SH-SY5Y (cell line): ENCODE results near the gene NSD2.

ENCODE experiments used
- GATA2 ChIP-seq: IDR thresholded peaks from 2 replicates; pipeline ENCODE4 v1.6.1; 2011; ENCODE audit warnings: mild to moderate bottlenecking, low read depth, low read length
- GATA3 ChIP-seq: IDR thresholded peaks from 2 replicates; pipeline ENCODE4 v1.6.1; 2011; ENCODE audit warnings: low read depth, mild to moderate bottlenecking, low read length, moderate library complexity

- TF ChIP-seq GATA2 (no peak), GATA3 (no peak)
These were observed 61.5 kb downstream of the NSD2 start for GRCh38 chr4:1932736-1933135.
